Measurements from ENCODE around the gene PPP1R36. TPM values are rescaled to one million over a fixed set of nuclear protein-coding genes. Genes with fewer than 3 reads are reported as not detected.
"Not testable (repeated sequence)": the region's sequence is repeated elsewhere in the genome, so short reads cannot be mapped to it uniquely, and the experiment has no call there.

Gene PPP1R36
- total RNA-seq, 1 experiment from 2014 or later = not detected

DNA sequence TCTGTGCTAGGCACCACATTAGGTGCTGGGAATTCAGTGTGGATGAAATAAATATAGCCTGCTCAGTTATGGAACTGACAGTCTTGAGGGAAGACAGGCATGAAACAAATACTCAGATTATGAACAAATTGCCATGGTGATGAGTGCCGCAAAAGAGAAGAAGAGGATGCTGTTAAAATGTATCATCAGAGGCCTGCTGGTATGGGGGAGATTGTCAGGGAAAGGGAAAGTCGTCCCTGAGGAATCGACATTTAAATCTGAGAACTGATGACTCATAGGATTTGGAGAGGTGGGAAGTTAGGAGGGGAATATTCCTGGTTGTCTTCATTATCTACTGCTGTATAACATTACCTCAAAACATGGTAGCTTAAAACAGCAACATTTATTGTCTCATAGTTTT is 42.0 kb downstream of the PPP1R36 start:
- no peak for DNase-seq (ENCODE audit: low read depth, low spot score)
- in situ Hi-C loops (cut with HindIII; ENCODE audit: low pct_unique_long_range_greater_than_20kb, low sequenced_read_pairs) = no loop called here

DNA sequence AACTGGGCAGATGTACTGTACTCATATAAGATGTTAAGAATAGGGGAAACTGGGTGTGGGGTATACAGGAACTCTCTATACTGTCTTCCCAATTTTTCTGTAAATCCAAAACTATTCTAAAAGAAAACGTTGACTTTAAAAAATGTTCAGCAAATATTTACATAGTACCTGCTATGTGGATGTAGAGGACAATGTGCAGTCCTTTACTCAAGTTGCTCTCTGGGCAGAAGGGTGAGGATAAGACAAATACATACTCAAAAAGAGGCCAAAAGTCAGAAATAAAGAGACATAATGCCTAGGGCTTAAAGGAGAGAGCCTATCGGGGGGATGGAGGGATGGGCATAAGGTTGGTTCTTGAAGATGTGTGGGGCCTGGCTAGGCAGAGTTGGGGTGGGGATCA is 44.7 kb downstream of the PPP1R36 start:
- no peak for DNase-seq (ENCODE audit: low read depth, low spot score)
- in situ Hi-C loops (cut with HindIII; ENCODE audit: low pct_unique_long_range_greater_than_20kb, low sequenced_read_pairs) = no loop called here

DNA sequence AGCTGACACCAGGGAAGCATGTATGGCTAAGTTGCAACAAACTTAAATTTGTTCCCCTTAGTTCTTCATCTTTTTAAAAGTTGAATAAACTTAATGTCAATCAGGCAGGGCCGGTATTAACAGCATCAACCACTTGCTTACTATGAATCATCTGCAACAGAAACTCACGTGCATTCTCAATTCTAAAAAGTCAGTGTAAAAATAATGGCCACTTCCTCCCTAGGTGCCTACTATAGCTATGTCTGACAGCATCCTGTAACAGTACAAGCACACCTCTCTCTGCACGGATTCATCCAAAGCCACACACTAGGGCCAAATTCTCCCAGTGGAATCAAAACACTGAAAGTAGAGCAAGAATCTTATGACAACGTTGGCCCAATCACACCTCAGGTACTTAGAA is 48.6 kb downstream of the PPP1R36 start:
- in situ Hi-C loops (cut with HindIII; ENCODE audit: low pct_unique_long_range_greater_than_20kb, low sequenced_read_pairs) = no loop called here
- no peak for DNase-seq (ENCODE audit: low read depth, low spot score)

DNA sequence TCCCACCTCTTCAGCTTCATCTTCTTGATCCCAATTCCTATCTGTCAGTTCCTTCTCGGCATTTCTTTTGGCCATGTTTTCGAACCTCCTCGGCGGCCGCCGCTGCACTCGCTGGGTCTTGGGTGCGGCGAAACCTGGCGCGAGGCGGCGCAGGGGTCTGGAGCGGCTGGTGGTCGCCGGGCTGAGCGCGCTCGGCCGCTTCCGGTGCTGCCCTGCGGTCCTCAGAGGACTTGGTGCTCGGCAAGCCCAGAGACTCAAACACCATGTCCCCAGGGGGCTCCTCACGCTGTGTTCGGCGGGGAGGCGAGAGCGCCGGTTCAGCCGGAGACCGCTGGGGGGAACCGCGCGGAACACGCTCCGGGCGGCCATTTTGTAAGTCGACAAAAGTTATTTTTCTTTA is 51.8 kb downstream of the PPP1R36 start:
- no peak for DNase-seq (ENCODE audit: low read depth, low spot score)
- in situ Hi-C loops (cut with HindIII; ENCODE audit: low pct_unique_long_range_greater_than_20kb, low sequenced_read_pairs) = no loop called here

DNA sequence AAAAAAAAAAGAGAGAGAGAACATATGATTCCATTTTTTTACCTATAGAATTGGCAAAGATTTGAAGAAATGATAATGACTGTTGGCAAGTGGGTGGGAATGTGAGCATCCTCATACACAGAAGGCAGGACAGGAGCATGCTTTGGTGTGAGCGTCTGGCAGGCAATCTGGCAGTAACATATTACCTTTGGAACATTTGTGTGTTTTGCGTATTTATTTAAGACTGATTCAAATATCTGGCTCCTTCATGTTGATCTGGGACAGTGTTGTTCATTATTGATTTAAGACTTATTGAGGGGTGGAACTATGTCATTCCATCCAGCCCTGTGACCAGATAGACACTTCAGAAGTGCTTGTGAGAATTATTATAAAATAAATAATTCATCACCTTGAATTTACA is 53.1 kb downstream of the PPP1R36 start:
- no peak for DNase-seq (ENCODE audit: low read depth, low spot score)
- in situ Hi-C loops (cut with HindIII; ENCODE audit: low pct_unique_long_range_greater_than_20kb, low sequenced_read_pairs) = no loop called here

DNA sequence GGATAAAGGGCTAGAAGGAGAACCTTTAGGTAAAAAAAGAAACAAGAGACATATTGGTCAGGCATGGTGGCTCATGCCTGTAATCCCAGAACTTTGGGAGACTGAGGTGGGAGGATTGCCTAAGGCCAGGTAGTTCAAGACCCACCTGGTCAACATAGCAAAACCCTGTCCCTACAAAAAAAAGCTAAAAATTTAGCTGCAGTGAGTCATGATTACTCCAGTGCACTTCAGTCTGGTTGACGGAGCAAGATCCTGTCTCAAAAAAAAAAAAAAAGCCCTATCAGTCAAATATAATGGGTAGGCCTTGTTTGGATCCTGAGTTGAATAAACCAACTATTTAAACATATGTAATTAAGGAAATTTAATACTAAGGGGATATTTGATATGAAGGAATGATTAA is 54.2 kb downstream of the PPP1R36 start:
- in situ Hi-C loops (cut with HindIII; ENCODE audit: low pct_unique_long_range_greater_than_20kb, low sequenced_read_pairs) = no loop called here
- no peak for DNase-seq (ENCODE audit: low read depth, low spot score)

DNA sequence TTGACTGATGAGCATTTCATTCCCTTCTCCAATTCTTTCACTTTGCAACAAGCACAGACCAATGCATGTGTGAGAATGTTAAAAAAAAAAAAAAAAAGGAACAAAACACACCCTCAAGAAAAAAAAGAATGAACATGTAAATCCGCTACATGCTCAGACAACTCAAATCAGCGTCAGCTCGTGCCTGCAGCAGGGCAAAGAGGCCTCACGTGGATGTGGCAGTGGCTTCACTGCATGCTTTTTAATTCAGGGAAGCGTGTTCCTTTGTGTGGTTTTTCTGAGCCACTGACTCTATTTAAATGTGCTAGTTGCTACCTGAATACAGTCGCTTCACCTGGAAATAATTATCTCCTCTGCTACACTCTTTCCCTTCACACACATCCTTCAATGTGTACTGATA is 55.1 kb downstream of the PPP1R36 start:
- in situ Hi-C loops (cut with HindIII; ENCODE audit: low pct_unique_long_range_greater_than_20kb, low sequenced_read_pairs) = no loop called here
- no peak for DNase-seq (ENCODE audit: low read depth, low spot score)

DNA sequence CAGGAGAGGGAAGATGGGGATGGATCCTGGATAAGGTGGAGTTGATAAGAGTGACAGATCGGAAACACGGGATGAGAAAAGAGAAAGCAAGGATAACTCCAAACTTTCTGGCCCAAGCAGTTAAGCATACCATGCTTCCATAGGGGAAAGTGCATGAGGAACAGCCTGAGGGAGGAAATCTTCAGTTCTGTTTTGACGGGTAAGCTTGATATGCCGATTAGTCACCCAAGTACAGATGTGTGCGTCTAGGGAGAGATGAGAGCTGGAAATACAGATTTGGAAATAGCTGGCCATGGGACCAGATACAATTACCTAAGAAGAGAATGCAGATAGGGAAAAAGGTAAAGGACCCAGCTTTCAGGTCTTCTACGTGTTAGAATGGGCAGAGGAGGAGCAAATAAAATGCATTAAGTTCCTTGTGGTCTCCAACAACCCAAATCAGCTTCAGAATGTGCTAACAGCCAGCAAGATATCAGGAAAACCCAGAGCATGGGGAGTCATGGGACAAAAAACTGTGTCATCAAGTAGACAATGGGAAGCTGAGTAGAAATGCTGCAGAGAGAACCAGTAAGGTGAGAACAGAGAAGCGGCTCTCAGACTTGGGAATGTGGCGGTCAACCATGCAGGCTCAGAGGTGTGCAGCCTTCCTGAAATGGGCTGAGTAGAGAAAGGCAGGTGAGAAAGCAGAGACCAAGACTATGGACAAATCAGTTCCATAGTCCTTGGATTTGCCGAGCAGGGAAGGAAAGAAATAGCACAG is 56.3 kb downstream of the PPP1R36 start:
- in situ Hi-C loops (cut with HindIII; ENCODE audit: low pct_unique_long_range_greater_than_20kb, low sequenced_read_pairs) = no loop called here
- no peak for DNase-seq (ENCODE audit: low read depth, low spot score)

DNA sequence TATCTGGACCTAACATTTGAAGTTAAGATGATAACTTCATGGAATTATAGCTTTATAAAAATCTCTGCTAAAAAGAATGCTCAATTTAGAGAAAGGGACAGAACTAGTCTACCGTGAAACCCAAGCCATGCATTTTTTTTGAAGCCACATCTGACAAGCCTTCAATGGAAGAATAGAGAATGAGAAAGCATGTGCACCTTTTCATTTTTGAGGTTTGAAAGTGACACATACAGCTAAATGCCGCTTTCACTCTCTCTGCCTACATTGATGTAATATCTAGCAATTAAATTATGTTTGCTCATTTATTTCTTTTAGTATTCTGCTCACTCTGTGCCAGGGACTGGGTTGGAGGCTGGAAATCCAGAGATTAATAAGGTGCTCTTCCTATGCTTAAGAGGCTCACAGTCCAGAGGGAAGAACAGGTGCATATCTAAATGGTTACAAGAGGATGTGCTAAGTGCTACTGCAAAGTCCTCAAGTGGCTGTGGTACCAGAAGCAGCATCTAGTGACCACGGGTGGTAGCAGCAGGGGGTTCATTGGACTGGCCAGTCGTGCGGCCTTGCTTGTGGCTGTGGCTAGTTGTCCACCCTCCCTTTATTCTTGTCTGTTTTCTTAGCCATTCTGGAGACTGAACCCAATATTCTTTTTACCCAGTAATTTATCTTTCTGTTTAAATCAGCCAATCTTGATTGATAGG is 60.4 kb downstream of the PPP1R36 start:
- no peak for DNase-seq (ENCODE audit: low read depth, low spot score)
- in situ Hi-C loops (cut with HindIII; ENCODE audit: low pct_unique_long_range_greater_than_20kb, low sequenced_read_pairs) = no loop called here

DNA sequence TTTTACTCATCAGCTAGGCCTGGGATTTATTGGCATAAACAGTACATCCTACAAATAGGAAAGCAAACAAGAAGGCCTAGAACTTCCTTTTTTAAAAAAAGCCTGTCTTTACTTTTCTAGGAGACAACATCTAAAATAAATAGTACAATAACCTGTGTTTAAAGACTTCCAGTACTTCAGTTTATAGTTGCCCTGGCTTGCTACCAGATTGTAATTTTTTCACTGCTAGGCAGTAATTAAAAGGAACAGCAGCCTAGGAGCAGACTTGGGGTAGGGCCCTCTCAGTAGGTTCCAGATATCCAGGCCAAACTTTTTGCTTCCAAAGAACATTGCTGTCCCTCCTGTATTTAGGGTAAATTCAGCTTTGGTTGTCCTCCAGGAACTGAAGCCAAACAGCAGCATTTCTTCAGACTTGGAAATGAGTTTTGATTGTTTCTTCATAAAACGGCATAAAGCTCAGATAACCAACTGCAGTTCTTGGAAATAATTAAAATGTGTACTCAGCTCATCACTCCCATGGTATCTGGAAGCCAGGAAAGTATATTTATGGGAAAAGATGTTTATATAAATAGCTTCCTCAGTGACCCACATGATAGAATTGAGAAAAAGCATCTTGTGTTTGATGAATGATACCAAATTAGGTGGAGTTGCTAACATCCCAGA is 61.7 kb downstream of the PPP1R36 start:
- no peak for DNase-seq (ENCODE audit: low read depth, low spot score)
- in situ Hi-C loops (cut with HindIII; ENCODE audit: low pct_unique_long_range_greater_than_20kb, low sequenced_read_pairs) = no loop called here

DNA sequence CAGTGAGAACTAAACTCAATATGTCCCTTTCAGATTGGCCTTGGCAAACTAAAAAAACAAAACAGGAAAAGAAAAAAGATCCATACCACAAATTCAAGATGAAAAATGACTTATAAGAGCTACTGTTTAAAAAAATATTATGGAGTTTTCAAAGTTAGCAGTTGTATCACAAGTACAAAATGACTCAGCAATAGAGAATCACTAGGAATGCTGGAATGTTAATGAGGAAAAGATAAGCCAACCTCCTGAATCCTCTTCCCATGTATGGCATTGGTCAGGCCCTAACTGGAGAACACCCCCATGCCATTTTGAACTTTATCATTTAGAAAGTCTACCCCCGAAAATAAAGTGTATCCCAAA is 62.2 kb downstream of the PPP1R36 start:
- no peak for DNase-seq (ENCODE audit: low read depth, low spot score)
- in situ Hi-C loops (cut with HindIII; ENCODE audit: low pct_unique_long_range_greater_than_20kb, low sequenced_read_pairs) = no loop called here

DNA sequence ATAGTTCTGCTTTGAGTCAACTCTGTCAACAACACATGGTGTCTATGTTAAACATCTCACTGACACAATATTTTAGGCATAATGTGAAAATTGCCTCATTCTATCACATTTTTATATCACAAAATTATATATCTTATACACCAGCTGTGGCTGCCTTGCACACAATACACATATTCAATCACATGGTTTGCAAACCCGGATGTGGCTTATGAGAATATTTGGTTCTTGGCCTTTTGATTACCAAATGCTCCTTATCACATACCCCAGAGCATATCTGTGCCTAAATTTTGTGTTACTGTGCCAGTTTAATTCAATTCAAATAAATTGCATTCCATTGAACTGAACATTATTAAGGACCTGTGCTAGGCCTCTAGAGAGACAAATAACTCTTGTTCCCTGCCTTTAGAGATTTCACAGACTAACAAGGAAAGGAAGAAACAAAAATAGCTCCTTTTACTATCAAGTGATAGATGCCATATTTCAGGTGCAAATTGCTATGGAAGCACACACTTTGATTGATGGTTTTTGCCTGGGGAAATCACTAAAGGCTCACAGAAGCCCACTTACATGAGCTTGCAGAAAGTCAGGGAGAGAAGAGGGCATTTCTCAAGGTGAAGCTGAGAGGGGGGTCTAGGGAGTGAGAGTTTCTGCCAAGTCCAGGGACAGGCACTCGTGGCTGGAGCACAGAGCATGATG is 63.4 kb downstream of the PPP1R36 start:
- DNase-seq (ENCODE audit: low read depth, low spot score) = no peak
- in situ Hi-C loops (cut with HindIII; ENCODE audit: low pct_unique_long_range_greater_than_20kb, low sequenced_read_pairs) = no loop called here

DNA sequence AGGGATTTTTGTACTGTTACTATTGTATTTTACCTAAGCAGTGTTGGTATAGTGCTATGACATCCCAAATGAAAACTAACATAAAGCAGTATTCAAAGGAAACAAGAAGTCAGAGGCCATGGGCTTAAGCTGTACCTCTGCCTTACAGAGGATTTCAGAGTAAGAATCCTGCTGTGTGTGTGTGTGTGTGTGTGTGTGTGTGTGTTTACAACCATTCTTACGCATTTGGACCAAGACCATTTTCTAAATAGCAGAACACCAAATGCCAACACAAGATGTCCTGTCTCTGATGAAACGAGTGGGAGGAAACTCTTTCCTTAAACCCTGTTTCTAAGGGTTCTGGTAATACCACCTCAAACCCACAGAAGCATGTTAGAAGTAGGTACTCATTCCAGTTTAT is 64.4 kb downstream of the PPP1R36 start:
- in situ Hi-C loops (cut with HindIII; ENCODE audit: low pct_unique_long_range_greater_than_20kb, low sequenced_read_pairs) = no loop called here
- DNase-seq (ENCODE audit: low read depth, low spot score) = no peak

DNA sequence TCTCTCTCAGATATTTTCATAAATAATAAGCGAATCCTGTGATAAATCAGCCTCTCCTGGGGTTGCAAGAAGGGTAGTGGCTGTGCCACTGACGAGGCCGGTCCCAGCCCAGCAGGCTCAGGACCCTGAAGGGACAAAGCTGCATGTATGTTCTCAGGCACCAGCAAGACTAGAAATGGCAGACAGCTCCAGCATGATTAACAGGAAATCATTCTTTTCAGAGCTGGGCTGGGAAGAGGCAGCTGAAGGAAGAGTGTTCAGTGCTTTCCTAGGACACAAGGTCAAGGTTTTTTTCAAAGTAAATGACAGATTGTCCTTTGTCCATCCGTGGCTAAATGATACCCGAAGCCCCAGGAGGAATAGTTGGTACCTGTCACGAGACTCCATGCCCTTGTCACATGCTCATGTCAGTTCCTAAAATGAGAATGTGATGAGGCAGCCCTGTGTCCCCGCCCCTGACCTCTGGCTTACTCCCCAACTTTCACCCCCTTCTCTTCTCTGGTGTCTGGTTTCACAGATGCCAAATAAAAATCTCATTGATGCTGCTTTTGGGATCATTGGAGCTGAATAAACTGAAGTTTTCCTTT is 65.1 kb downstream of the PPP1R36 start:
- peak; percentile 95 for DNase-seq (ENCODE audit: low read depth, low spot score)
- in situ Hi-C loops (cut with HindIII; ENCODE audit: low pct_unique_long_range_greater_than_20kb, low sequenced_read_pairs) = no loop called here

DNA sequence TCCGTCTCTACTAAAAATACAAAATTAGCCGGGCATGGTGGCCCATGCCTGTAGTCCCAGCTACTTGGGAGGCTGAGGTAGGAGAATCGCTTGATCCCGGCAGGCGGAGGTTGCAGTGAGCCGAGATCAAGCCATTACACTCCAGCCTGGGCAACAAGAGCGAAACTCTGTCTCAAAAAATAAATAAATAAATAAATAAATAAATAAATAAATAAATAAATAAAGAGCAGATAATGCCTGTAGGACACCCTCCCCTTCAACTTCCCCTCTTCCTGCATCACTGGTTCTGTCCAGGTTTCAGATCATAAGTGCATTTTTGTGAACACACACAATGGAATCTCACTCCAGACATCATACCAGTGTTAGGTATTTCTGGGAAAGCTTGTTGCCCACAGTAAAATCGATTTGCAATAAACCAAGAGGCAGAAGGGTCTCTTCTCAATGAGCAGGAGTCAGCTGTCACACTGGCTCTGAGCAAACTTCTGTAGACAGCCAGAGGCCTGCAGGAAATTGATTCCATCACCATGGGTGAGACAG is 68.2 kb downstream of the PPP1R36 start:
- DNase-seq (ENCODE audit: low read depth, low spot score); in situ Hi-C loops (cut with HindIII; ENCODE audit: low pct_unique_long_range_greater_than_20kb, low sequenced_read_pairs): not testable (repeated sequence)

DNA sequence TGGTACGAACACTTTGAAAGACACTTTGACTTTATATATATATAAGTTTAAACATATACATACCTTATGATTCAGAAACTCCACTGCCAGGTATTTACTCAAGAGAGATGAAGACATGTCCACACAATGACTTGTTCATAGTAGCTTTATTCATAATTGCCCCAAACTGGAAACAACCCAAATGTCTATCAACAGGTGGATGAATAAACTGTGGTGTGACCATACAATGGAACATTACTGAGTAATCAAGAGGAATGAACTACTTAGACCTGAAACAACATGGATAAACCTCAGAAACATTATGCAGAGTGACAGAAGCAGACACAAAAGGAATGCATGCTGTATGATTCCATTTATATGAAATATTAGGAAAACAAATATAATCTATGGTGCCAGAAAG is 71.1 kb downstream of the PPP1R36 start:
- no peak for DNase-seq (ENCODE audit: low read depth, low spot score)
- in situ Hi-C loops (cut with HindIII; ENCODE audit: low pct_unique_long_range_greater_than_20kb, low sequenced_read_pairs) = no loop called here

DNA sequence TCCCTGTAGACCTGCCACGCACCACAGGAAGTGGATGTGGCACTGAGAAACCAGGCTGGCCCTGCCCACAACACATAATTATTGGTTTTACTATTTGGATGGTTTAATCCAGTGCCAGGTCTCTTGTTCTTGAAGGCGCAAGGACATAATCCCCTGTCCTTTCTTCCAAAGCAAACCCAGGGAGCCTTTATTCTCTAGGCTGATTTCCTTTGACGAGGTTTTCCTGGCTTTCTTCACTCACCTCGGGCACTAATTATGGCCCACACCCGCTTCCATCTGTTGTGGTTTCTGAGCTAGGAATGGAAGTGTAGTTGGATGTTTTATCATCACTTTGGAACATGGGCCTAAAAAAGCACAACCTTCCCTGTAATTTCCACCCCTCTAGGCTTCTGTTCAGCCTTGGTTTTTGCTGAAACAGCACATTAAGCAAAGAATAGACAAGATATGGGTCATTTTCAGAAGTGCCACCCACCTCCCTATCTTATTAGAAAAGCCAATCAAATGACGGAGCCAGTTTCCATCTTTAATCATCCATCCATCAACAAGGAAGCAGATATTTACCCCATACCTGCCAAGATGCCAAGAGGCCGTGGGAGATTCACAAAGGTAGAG is 73.9 kb downstream of the PPP1R36 start:
- in situ Hi-C loops (cut with HindIII; ENCODE audit: low pct_unique_long_range_greater_than_20kb, low sequenced_read_pairs) = no loop called here
- no peak for DNase-seq (ENCODE audit: low read depth, low spot score)

All from SK-MEL-5 (cell line).